Left ventricle myocardium superior (tissue), 1 donor: ENCODE measurements around the gene GABRP. TPM values are rescaled to one million over a fixed set of nuclear protein-coding genes. Genes with fewer than 3 reads are reported as not detected.
"Not testable (repeated sequence)": the region's sequence is repeated elsewhere in the genome, so short reads cannot be mapped to it uniquely, and the experiment has no call there.

Source experiments
- ATAC-seq: fragments of 200-7000 bp; cut with Tn5 transposase; one replicate; pipeline ENCODE4 v1.9.1; 2020; ENCODE audit warnings: mild to moderate bottlenecking, moderate library complexity
- DNase-seq: peaks from one replicate; pipeline ENCODE4 v3.0.0-alpha.2; 2020
- intact Hi-C: fragments of 100-400 bp; cut with micrococcal nuclease; formaldehyde crosslinking; loops from one replicate; pipeline ENCODE4 v1.11.0; 2022
- total RNA-seq: library from RNA; stranded (reverse); fragmentation: NEBNext Ultra II Directional; extraction: Animal tissue kit (Norgen Biotek cat#: 25700); gene quantifications from one replicate; pipeline ENCODE4 v1.2.1, GENCODE V29; 2021
- donor health status: DM: no; HTN: yes; CAD: no; lungs with severe emphysema.

Gene GABRP
- total RNA-seq, 1 donor from 2014 or later = not detected

GRCh38 chr5:170787216-170787615 is 3.7 kb downstream of the GABRP start:
- intact Hi-C loops = no loop called here

GRCh38 chr5:170788626-170789304 is 5.2 kb downstream of the GABRP start:
- no peak for ATAC-seq
- intact Hi-C loops = no loop called here
- no peak for DNase-seq

More at GRCh38 chr5:170787216-170787615, 3.7 kb downstream of the GABRP start:
- ATAC-seq (no peak), DNase-seq (no peak)

GRCh38 chr5:170791325-170791954 is 7.9 kb downstream of the GABRP start:
- ATAC-seq (peak; percentile 90), DNase-seq (peak; percentile 73)
- intact Hi-C loops = loop anchor here (2.0 kb wide), 1 partner anchor 47 kb away; no protein-coding TSS in a partner anchor

GRCh38 chr5:170792878-170793277 is 9.4 kb downstream of the GABRP start:
- DNase-seq = no peak
- ATAC-seq = no peak
- intact Hi-C loops = no loop called here

- ATAC-seq = no peak
- intact Hi-C loops = no loop called here
- DNase-seq = no peak
Observed at GRCh38 chr5:170795154-170795553, 11.6 kb downstream of the GABRP start.

GRCh38 chr5:170805666-170806065 is 22.1 kb downstream of the GABRP start:
- DNase-seq (no peak), ATAC-seq (no peak)
- intact Hi-C loops = no loop called here

GRCh38 chr5:170809551-170809950 is 26.0 kb downstream of the GABRP start:
- intact Hi-C loops = no loop called here
- DNase-seq (no peak), ATAC-seq (peak; percentile 35)

GRCh38 chr5:170811719-170812118 is 28.2 kb downstream of the GABRP start:
- ATAC-seq = no peak
- intact Hi-C loops = no loop called here
- no peak for DNase-seq

GRCh38 chr5:170813231-170813630 is 29.7 kb downstream of the GABRP start:
- no peak for DNase-seq
- intact Hi-C loops = no loop called here
- no peak for ATAC-seq

- intact Hi-C loops = no loop called here
- no peak for ATAC-seq
- DNase-seq = no peak
Observed at GRCh38 chr5:170817195-170817594, 33.7 kb downstream of the GABRP start.

GRCh38 chr5:170818232-170818631 is 34.7 kb downstream of the GABRP start:
- DNase-seq (no peak), ATAC-seq (no peak)
- intact Hi-C loops = no loop called here

GRCh38 chr5:170819824-170820223 is 36.3 kb downstream of the GABRP start:
- ATAC-seq (no peak), DNase-seq (no peak)
- intact Hi-C loops = no loop called here

GRCh38 chr5:170821257-170821800 is 37.8 kb downstream of the GABRP start:
- ATAC-seq = no peak

GRCh38 chr5:170826117-170826516 is 42.6 kb downstream of the GABRP start:
- intact Hi-C loops = no loop called here
- no peak for ATAC-seq
- DNase-seq = no peak

More at GRCh38 chr5:170821257-170821800, 37.8 kb downstream of the GABRP start:
- no peak for DNase-seq
- intact Hi-C loops = no loop called here

GRCh38 chr5:170832241-170832640 is 48.7 kb downstream of the GABRP start:
- DNase-seq = no peak
- ATAC-seq = no peak
- intact Hi-C loops = no loop called here

GRCh38 chr5:170833981-170834380 is 50.5 kb downstream of the GABRP start:
- intact Hi-C loops, DNase-seq, ATAC-seq: not testable (repeated sequence)

GRCh38 chr5:170836226-170836625 is 52.7 kb downstream of the GABRP start:
- ATAC-seq (no peak), DNase-seq (no peak)
- intact Hi-C loops = no loop called here

GRCh38 chr5:170843870-170844269 is 60.3 kb downstream of the GABRP start:
- ATAC-seq (no peak), DNase-seq (no peak)
- intact Hi-C loops = no loop called here

GRCh38 chr5:170844651-170845050 is 61.1 kb downstream of the GABRP start:
- intact Hi-C loops = no loop called here
- DNase-seq (no peak), ATAC-seq (no peak)

GRCh38 chr5:170846416-170846815 is 62.9 kb downstream of the GABRP start:
- DNase-seq (no peak), ATAC-seq (no peak)
- intact Hi-C loops = no loop called here

GRCh38 chr5:170846846-170847245 is 63.3 kb downstream of the GABRP start:
- DNase-seq = no peak
- ATAC-seq = no peak
- intact Hi-C loops = no loop called here
